Testis (tissue), 2 donors: ENCODE data around the gene CCDC107.

ENCODE experiments used
- POLR2A ChIP-seq: fragments of 450-650 bp; IDR thresholded peaks from one replicate; pipeline ENCODE4 v1.6.1; 2017; ENCODE audit warnings: antibody characterized with exemption, mild to moderate bottlenecking, moderate library complexity
- TF ChIP-seq, protein P1 (sequence below), 3 experiments: fragments of 450-650 bp in 2 of 3; fragments of 200-600 bp in 1 of 3; sonication (generic) in 1 of 3; IDR thresholded peaks; one replicate each; pipeline ENCODE4 v1.5.1; 2016 to 2019; ENCODE audit warnings: antibody characterized with exemption in 3 of 3, mild to moderate bottlenecking in 2 of 3, moderate library complexity in 1 of 3

DNA sequence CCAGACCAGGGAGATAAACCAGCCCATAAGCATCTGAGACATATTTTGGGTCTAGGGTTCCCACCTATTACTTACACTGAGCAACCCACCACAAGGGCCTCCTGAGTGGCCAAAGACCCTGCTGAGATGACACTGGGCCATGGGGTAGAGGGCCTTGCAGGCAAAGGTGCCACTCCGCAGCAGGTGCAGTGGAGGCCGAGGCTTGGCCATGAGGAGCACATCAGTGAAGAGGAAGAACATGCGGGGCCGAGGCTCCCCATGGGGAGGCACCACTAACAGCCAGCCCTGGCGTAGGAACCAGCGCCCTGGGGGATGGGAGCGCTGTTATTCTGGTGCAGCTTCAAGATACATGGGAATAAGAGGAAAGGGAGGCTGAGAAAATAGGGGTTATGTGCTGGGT, 4.3 kb downstream of the CCDC107 start:
- TF ChIP-seq, protein P1, sequence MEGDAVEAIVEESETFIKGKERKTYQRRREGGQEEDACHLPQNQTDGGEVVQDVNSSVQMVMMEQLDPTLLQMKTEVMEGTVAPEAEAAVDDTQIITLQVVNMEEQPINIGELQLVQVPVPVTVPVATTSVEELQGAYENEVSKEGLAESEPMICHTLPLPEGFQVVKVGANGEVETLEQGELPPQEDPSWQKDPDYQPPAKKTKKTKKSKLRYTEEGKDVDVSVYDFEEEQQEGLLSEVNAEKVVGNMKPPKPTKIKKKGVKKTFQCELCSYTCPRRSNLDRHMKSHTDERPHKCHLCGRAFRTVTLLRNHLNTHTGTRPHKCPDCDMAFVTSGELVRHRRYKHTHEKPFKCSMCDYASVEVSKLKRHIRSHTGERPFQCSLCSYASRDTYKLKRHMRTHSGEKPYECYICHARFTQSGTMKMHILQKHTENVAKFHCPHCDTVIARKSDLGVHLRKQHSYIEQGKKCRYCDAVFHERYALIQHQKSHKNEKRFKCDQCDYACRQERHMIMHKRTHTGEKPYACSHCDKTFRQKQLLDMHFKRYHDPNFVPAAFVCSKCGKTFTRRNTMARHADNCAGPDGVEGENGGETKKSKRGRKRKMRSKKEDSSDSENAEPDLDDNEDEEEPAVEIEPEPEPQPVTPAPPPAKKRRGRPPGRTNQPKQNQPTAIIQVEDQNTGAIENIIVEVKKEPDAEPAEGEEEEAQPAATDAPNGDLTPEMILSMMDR (IDR thresholded peaks at IDR 0.05) = no peak
- no peak for TF ChIP-seq POLR2A
